Fibroblast of villous mesenchyme (primary cell): ENCODE results near the gene ZFHX3. TPM values are rescaled to one million over a fixed set of nuclear protein-coding genes. Genes with fewer than 3 reads are reported as not detected.

ENCODE experiments used
- DNase-seq: peaks from one replicate; pipeline ENCODE4 v3.0.0-alpha.2; 2010; ENCODE audit warnings: low read depth
- H3K4me3 ChIP-seq: 2 replicates; pipeline ENCODE4 v1.5.1; 2011; ENCODE audit warnings: low read depth, mild to moderate bottlenecking, low read length
- CTCF ChIP-seq: IDR thresholded peaks from 2 replicates; pipeline ENCODE4 v1.5.1; 2012; ENCODE audit warnings: low read depth, mild to moderate bottlenecking, low read length; ENCODE audit not compliant: insufficient read depth
- total RNA-seq: library from RNA; depleted of rRNA; stranded (reverse); fragments of >200 nt; gene quantifications from 2 replicates; pipeline ENCODE4 v1.2.3, GENCODE V29; 2012

ZFHX3 gene
- total RNA-seq, 1 donor = 3.9 TPM

GRCh38 chr16:72896485-72897118 lies 151.3 kb downstream of the ZFHX3 start:
- no peak for DNase-seq
- TF ChIP-seq CTCF = no peak
- no peak overlapping the region for H3K4me3 ChIP-seq

- TF ChIP-seq CTCF = no peak
- H3K4me3 ChIP-seq = no peak overlapping the region
- no peak for DNase-seq
Measured at GRCh38 chr16:72895951-72896350, 152.0 kb downstream of the ZFHX3 start.

- no peak overlapping the region for H3K4me3 ChIP-seq
- TF ChIP-seq CTCF = no peak
- peak; percentile 30 for DNase-seq
Measured at GRCh38 chr16:72894293-72895151, 153.4 kb downstream of the ZFHX3 start.

GRCh38 chr16:72891291-72892227 lies 156.4 kb downstream of the ZFHX3 start:
- TF ChIP-seq CTCF = no peak
- no peak for DNase-seq
- H3K4me3 ChIP-seq = no peak overlapping the region

- no peak for TF ChIP-seq CTCF
- no peak for DNase-seq
- no peak overlapping the region for H3K4me3 ChIP-seq
Measured at GRCh38 chr16:72890587-72890986, 157.3 kb downstream of the ZFHX3 start.
